ENCODE measurements around the gene ARG1. TPM values are rescaled to one million over a fixed set of nuclear protein-coding genes. Genes with fewer than 3 reads are reported as not detected.

The ARG1 gene
- total RNA-seq, 1 donor from 2014 or later = not detected

GRCh38 chr6:131581523-131581922, 8.5 kb downstream of the ARG1 start:
- H3K27ac Mint-ChIP-seq = no peak overlapping the region
- ChIA-PET POLR2A (no interaction called here), CTCF (no interaction called here)
- intact Hi-C loops (cut with micrococcal nuclease) = no loop called here
- DNase-seq (no peak), ATAC-seq (ENCODE audit: low read depth) (no peak)
- no peaks in the 10 kb centered on the region for H3K9me3 Mint-ChIP-seq
- H3K36me3 Mint-ChIP-seq (ENCODE audit: low read depth) = peaks cover 73% of the 10 kb centered on the region
- H3K4me3 Mint-ChIP-seq = no peak overlapping the region
- H3K27me3 Mint-ChIP-seq = no peaks in the 10 kb centered on the region
- no peaks in the 10 kb centered on the region for H3K4me1 Mint-ChIP-seq
- TF ChIP-seq CTCF (IDR thresholded peaks at IDR 0.05) = no peak

GRCh38 chr6:131586543-131586942, 13.5 kb downstream of the ARG1 start:
- no peak overlapping the region for H3K27ac Mint-ChIP-seq
- H3K36me3 Mint-ChIP-seq (ENCODE audit: low read depth) = peaks cover 74% of the 10 kb centered on the region

DNA sequence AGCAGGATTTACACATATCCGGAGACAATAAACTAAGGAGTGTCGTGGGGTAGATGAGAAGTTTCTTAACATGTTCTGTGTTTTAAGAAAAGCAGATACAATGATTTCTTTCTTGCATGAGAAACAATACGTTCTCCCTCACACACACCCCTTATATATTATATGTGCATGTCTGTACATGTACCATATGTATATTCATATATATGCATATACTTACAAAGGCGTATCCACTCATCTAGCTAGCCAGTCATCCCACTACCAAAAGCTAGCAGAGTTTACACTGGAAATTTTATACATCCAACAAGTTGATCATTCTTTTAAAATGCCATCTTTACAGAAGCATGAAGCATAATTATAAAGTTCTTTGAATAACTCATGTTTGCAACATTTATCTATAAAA, 14.9 kb downstream of the ARG1 start:
- no peaks in the 10 kb centered on the region for H3K9me3 Mint-ChIP-seq
- CTCF ChIA-PET = no interaction called here
- intact Hi-C loops (cut with micrococcal nuclease) = no loop called here
- no peak for DNase-seq
- POLR2A ChIA-PET = no interaction called here
- TF ChIP-seq CTCF (IDR thresholded peaks at IDR 0.05) = no peak
- no peaks in the 10 kb centered on the region for H3K27me3 Mint-ChIP-seq
- H3K36me3 Mint-ChIP-seq (ENCODE audit: low read depth) = peaks cover 78% of the 10 kb centered on the region
- H3K27ac Mint-ChIP-seq = no peak overlapping the region
- ATAC-seq (ENCODE audit: low read depth) = no peak
- no peaks in the 10 kb centered on the region for H3K4me1 Mint-ChIP-seq
- no peak overlapping the region for H3K4me3 Mint-ChIP-seq

More at GRCh38 chr6:131586543-131586942, 13.5 kb downstream of the ARG1 start:
- no peaks in the 10 kb centered on the region for H3K27me3 Mint-ChIP-seq
- intact Hi-C loops (cut with micrococcal nuclease) = no loop called here
- TF ChIP-seq CTCF (IDR thresholded peaks at IDR 0.05) = no peak
- DNase-seq (no peak), ATAC-seq (ENCODE audit: low read depth) (no peak)
- H3K4me1 Mint-ChIP-seq = no peaks in the 10 kb centered on the region
- ChIA-PET POLR2A (no interaction called here), CTCF (no interaction called here)
- H3K4me3 Mint-ChIP-seq = no peak overlapping the region
- H3K9me3 Mint-ChIP-seq = no peaks in the 10 kb centered on the region

DNA sequence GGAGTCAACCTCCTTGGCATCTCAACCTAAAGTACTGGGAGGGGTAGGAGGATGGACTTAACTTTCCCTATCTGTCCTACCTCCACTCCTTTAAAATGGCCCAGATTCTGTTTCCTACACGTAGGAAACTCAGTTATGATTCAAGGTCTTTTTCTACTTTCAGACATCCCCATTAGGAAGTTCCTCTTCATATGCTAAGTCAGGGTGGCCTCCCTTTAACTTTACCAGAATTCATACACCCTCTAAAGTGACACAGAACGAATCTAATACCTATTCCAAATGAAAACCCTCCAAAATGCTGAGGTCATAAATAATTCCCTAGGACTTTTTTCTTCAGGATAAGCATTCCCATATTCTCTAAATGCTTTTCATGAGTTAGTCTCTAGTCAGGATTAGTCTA, 15.6 kb downstream of the ARG1 start:
- no peak overlapping the region for H3K4me3 Mint-ChIP-seq
- H3K36me3 Mint-ChIP-seq (ENCODE audit: low read depth) = peaks cover 75% of the 10 kb centered on the region
- no peak for TF ChIP-seq CTCF (IDR thresholded peaks at IDR 0.05)
- ATAC-seq (ENCODE audit: low read depth) = no peak
- CTCF ChIA-PET = no interaction called here
- no peak overlapping the region for H3K27ac Mint-ChIP-seq
- H3K9me3 Mint-ChIP-seq = no peaks in the 10 kb centered on the region
- POLR2A ChIA-PET = no interaction called here
- H3K4me1 Mint-ChIP-seq = no peaks in the 10 kb centered on the region
- DNase-seq = no peak
- no peaks in the 10 kb centered on the region for H3K27me3 Mint-ChIP-seq
- intact Hi-C loops (cut with micrococcal nuclease) = no loop called here

DNA sequence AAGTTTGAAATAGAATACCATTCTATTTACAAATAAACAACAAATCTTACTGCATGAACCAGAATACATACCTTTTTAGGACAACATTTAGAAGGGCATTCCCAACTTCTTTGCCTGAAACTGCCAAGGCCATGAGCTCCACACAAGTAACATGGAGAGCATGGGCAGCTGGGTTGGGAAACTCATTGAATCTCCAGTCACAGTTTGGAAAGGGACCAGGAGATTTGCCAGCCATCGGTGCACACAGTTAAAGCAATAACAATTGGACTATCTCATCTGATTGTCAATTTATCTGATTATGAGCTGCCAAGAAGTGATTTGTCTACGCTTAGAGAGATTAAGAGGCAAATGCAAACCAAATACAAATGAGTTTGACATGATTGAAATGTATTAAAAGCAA, 19.9 kb downstream of the ARG1 start:
- H3K36me3 Mint-ChIP-seq (ENCODE audit: low read depth) = peaks cover 83% of the 10 kb centered on the region
- no peak for TF ChIP-seq CTCF (IDR thresholded peaks at IDR 0.05)
- no peak overlapping the region for H3K4me3 Mint-ChIP-seq
- POLR2A ChIA-PET = no interaction called here
- DNase-seq = no peak
- ATAC-seq (ENCODE audit: low read depth) = no peak
- no peaks in the 10 kb centered on the region for H3K4me1 Mint-ChIP-seq
- no peak overlapping the region for H3K27ac Mint-ChIP-seq
- no peaks in the 10 kb centered on the region for H3K9me3 Mint-ChIP-seq
- CTCF ChIA-PET = no interaction called here
- H3K27me3 Mint-ChIP-seq = no peaks in the 10 kb centered on the region
- intact Hi-C loops (cut with micrococcal nuclease) = no loop called here
